Heart right ventricle (tissue), 16 donors: ENCODE measurements around the gene HOXB4. TPM values are rescaled to one million over a fixed set of nuclear protein-coding genes. Genes with fewer than 3 reads are reported as not detected.

ENCODE experiments used
- ATAC-seq, 8 donors: fragments of 200-7000 bp; cut with Tn5 transposase; one replicate each; pipeline ENCODE4 v1.9.1; 2020; ENCODE audit warnings: mild to moderate bottlenecking in 8 of 8, moderate library complexity in 8 of 8, moderate number of reproducible peaks in 1 of 8
- DNase-seq, 2 donors: peaks; one replicate each; pipeline ENCODE4 v3.0.0-alpha.2; 2020
- H3K27ac ChIP-seq, 10 donors: fragments of 200-600 bp; sonication (generic) in 2 of 10; one replicate each; pipeline versions ENCODE4 v1.5.0 to v1.8.0; 2020 to 2022; ENCODE audit warnings: mild to moderate bottlenecking in 3 of 10
- H3K27me3 ChIP-seq, 7 donors: fragments of 200-600 bp; one replicate each; pipeline ENCODE4 v1.8.0; 2021 to 2022; ENCODE audit warnings: mild to moderate bottlenecking in 2 of 7
- H3K36me3 ChIP-seq, 9 donors: fragments of 200-600 bp; sonication (generic) in 1 of 9; one replicate each; pipeline versions ENCODE4 v1.5.0 to v1.8.0; 2020 to 2022; ENCODE audit warnings: mild to moderate bottlenecking in 2 of 9
- H3K4me1 ChIP-seq, 9 donors: fragments of 200-600 bp; sonication (generic) in 1 of 9; one replicate each; pipeline versions ENCODE4 v1.5.0 to v1.8.0; 2020 to 2022; ENCODE audit warnings: mild to moderate bottlenecking in 4 of 9
- H3K4me3 ChIP-seq, 10 donors: fragments of 200-600 bp; sonication (generic) in 2 of 10; one replicate each; pipeline versions ENCODE4 v1.5.0 to v1.8.0; 2020 to 2022; ENCODE audit warnings: mild to moderate bottlenecking in 7 of 10, moderate library complexity in 2 of 10
- H3K9me3 ChIP-seq, 11 donors: fragments of 200-600 bp in 10 of 11; sonication (generic) in 2 of 11; one replicate each; pipeline versions ENCODE4 v1.5.0 to v1.8.0; 2013 to 2022; ENCODE audit warnings: mild to moderate bottlenecking in 2 of 11, control low read depth in 1 of 11, moderate library complexity in 1 of 11
- WGBS, 2 donors: extraction: QIAGEN DNeasy Blood & Tissue Kit; methylation state at CpG; one replicate each; pipeline ENCODE4 v1.1.7; 2013; ENCODE audit warnings: inconsistent platforms in 1 of 2; 5-methylcytosine and 5-hydroxymethylcytosine counted together
- intact Hi-C, 10 donors: fragments of 100-400 bp; cut with DNase I; formaldehyde crosslinking; loops; one replicate each; pipeline versions ENCODE4 v1.11.1 to v1.14.2; 2022
- polyA plus RNA-seq, 2 donors: library from polyadenylated mRNA; stranded (reverse); fragments of 200-250 nt; gene quantifications; one replicate each; pipeline ENCODE4 v1.2.3, GENCODE V29; 2013
- total RNA-seq, 10 donors: library from RNA; stranded (reverse); fragmentation: NEBNext Ultra II Directional in 3 of 10; extraction: Animal tissue kit (Norgen Biotek cat#: 25700) in 3 of 10; gene quantifications; one replicate each; pipeline versions ENCODE4 v1.2.1 to v1.2.4, GENCODE V29; 2021 to 2023
- TF ChIP-seq, protein P1 (sequence below), 9 donors: fragments of 200-600 bp; sonication (generic) in 2 of 9; IDR thresholded peaks; one replicate each; pipeline versions ENCODE4 v1.5.0 to v1.8.0; 2021 to 2022; ENCODE audit warnings: antibody characterized with exemption in 9 of 9, mild to moderate bottlenecking in 5 of 9, moderate library complexity in 1 of 9
- donor health status: Arrhythmogenic right ventricular cardiomyopathy.
- donor health status: ischemic (EF 13 %, LVEDD 7.1; RV severe dilation, severe dysfunction).
- donor health status: healthy with polysubstance abuse.
- donor health status: DM: no; HTN: yes; CAD: no.
- donor health status: DM: no; HTN: no; CAD: no.
- donor health status: ischemic (EF 25% LVEDD 6.9; RV normal size, moderate dysfunction).
- donor health status: ischemic (EF 25% LVEDD 5.7; RV mildly dilated, moderate dysfunction).
- donor health status: healthy.
- donor health status: DM: yes; HTN: yes; CAD: no.
- donor health status: Ischemic cardiomyopathy.
- donor health status: ischemic (EF 35%, LVEDD 5.7; RV mildly dilated, moderate dysfunction).
- donor health status: nonischemic (EF 11% LVEDD 7.7; RV severe dilation, severe dysfunction).
- donor health status: DM: yes; HTN: yes; CAD: no.
- donor health status: PGD.
- donor health status: ischemic (EF 29% LVEDD 5.4; RV normal size, mild dysfunction).
- donor health status: nonischemic (EF 23%, LVEDD 6.1; RV moderate dilation, normal function).

HOXB4 gene
- total and polyA plus RNA-seq, 12 donors, result 0.14 to 1.6 (median 0.32) TPM; not detected in 1

DNA sequence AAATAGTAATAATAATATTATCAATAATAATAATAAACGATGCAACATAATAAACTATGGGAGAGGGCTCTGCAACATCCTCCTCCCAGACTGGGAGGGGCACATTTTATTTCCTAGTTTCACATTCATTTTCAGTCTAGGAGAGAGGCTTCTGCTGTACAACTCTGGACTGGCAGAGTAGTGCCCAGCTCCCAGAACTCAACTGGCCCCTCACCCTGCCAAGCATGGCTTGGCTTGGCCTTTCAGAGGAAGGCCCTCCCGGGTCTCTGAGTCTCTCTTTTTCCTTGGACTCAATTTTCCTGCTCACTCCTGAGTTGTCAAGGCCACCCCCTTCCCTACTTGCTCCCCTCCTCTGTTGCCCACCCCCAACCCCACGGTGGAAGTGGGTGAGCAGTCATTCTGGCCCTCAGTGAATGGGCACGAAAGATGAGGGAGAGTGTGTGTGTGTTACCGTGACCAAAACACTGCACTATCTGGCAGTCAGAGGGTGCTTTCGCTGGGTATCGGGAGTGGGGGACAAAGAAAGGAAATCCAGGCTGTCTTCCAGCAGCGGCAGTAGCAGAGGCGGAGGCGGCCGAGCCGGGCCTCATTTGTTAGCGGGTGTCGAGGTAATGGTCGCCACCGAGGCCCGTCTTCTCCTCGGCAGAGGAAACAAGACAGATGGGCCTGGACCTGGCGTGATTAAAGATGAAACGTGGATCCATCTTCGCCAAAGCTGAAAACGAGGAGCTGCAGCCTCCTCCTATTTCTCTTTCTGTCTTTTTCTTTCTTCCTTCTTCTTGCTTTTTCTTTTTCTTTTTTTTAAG, 2.3 kb downstream of the HOXB4 start:
- H3K4me3 ChIP-seq, result peak overlapping the region in 5 of 10 donors; percentile 4 to 61 (median 39)
- peaks cover 66 to 100% (median 100%) of the 10 kb centered on the region in 7 donors for H3K27me3 ChIP-seq
- no peaks in the 10 kb centered on the region for H3K9me3 ChIP-seq
- TF ChIP-seq, protein P1, sequence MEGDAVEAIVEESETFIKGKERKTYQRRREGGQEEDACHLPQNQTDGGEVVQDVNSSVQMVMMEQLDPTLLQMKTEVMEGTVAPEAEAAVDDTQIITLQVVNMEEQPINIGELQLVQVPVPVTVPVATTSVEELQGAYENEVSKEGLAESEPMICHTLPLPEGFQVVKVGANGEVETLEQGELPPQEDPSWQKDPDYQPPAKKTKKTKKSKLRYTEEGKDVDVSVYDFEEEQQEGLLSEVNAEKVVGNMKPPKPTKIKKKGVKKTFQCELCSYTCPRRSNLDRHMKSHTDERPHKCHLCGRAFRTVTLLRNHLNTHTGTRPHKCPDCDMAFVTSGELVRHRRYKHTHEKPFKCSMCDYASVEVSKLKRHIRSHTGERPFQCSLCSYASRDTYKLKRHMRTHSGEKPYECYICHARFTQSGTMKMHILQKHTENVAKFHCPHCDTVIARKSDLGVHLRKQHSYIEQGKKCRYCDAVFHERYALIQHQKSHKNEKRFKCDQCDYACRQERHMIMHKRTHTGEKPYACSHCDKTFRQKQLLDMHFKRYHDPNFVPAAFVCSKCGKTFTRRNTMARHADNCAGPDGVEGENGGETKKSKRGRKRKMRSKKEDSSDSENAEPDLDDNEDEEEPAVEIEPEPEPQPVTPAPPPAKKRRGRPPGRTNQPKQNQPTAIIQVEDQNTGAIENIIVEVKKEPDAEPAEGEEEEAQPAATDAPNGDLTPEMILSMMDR (IDR thresholded peaks at IDR 0.05), result no peak
- intact Hi-C loops, result loop anchor here in 2 of 10 donors (5.0 kb wide), 1 partner anchor 34 kb away; no protein-coding TSS in a partner anchor
- H3K36me3 ChIP-seq, result no peaks in the 10 kb centered on the region
- H3K27ac ChIP-seq, result peak overlapping the region in 3 of 10 donors; percentile 14 to 83 (median 58)
- peaks cover 0 to 41% (median 7%) of the 10 kb centered on the region in 9 donors for H3K4me1 ChIP-seq
- DNase-seq (no peak), ATAC-seq (no peak)
- 16 to 20% methylated on average over 22 of the region's 22 CpGs for WGBS, 2 donors

DNA sequence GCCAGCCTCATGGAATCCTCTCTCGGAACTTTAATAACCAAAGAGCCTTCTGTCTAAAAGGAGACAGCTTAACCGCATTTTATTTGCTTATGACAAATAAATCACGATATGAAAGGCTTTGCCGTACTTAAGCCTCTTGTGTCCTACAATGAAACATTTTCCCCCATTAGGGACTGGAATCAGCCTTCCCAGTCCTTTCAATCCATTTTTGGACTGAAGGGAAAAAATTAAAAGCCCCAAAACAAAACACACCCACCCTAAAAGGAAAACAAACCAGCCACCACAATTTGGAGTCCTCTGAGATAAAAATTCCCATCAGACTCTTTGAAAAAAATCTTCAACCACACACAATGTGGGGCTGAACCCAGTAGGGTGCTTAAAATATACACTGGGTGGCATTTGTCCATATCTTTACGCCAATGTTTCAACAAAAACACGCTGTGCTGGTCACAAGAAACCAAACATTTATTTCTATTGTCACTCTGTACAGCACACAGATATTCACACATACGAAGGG, 3.0 kb downstream of the HOXB4 start:
- intact Hi-C loops, result loop anchor here in 2 of 10 donors (5.0 kb wide), 1 partner anchor 33 kb away; no protein-coding TSS in a partner anchor
- Histone ChIP-seq H3K36me3 (no peaks in the 10 kb centered on the region), H3K4me1 (peaks cover 0 to 41% (median 7%) of the 10 kb centered on the region in 9 donors), H3K4me3 (no peak overlapping the region), H3K27ac (no peak overlapping the region), H3K27me3 (peaks cover 59 to 100% (median 100%) of the 10 kb centered on the region in 7 donors), H3K9me3 (no peaks in the 10 kb centered on the region)
- 42 to 50% methylated on average over 7 of the region's 7 CpGs for WGBS, 2 donors
- ATAC-seq, result no peak
- DNase-seq, result no peak
- TF ChIP-seq, protein P1 (IDR thresholded peaks at IDR 0.05), result no peak

DNA sequence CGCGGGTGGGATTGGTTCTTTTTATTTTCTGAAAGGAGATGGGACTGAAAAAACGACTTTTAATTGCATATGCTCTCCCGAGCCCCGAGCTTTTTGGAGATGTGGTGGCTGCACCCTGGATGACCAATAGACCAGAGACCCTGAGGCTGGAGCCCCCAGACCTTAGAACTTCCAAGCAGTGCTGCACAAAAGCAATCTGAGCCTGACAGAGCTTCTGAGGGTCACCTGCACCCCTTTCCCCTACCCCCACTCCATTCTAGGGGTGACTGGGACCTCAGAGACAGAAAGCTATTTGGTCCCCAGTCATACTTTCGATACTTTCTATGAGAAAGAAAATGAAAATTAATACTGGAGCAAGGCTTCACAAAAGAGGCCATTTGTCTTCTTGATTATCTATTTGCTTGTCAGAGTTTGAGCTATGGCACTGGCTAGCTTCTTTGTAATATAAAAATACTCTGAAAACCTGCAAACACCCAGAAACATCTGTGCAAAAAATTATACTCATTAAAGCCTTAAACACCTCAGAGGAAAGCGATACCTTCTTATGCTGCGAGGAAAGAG, 3.6 kb downstream of the HOXB4 start:
- ATAC-seq, result no peak
- H3K4me3 ChIP-seq, result no peak overlapping the region
- intact Hi-C loops, result loop anchor here in 2 of 10 donors (5.0 kb wide), 1 partner anchor 32 kb away; no protein-coding TSS in a partner anchor
- H3K9me3 ChIP-seq, result no peaks in the 10 kb centered on the region
- DNase-seq, result no peak
- TF ChIP-seq, protein P1 (IDR thresholded peaks at IDR 0.05), result no peak
- peaks cover 55 to 100% (median 100%) of the 10 kb centered on the region in 7 donors for H3K27me3 ChIP-seq
- H3K27ac ChIP-seq, result no peak overlapping the region
- peaks cover 0 to 38% (median 7%) of the 10 kb centered on the region in 9 donors for H3K4me1 ChIP-seq
- 39 to 47% methylated on average over 8 of the region's 8 CpGs for WGBS, 2 donors
- no peaks in the 10 kb centered on the region for H3K36me3 ChIP-seq

DNA sequence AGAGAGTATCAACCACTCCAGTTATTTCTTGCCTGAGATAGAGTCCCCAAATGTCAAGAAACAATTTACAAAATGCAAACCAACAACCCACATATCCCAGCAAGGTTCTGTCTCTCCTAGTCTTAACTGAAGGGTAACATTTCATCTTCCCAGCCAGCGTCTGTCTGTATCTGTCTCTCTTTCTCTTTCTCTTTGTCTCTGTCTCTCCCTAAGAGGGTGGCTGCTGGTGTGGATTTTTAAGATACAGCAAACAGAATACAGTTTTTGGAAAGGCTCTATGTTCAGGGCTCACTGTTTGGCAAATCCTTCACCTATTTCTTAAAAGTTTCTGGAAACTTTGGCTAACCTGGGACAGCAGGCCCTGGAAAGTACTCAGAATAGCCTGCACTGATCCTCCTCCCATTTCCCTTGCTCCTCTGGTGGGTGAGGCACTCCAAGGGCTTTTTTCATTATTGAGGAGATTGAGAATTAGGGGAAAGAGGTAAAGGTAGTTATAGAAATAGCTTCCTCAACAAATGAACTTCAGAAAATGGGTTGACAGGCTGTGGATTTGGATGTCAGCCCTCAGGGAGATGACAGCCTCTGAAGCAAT, 6.2 kb downstream of the HOXB4 start:
- DNase-seq (no peak), ATAC-seq (no peak)
- WGBS, 2 donors, result 76 to 83% methylated on average over 1 of the region's 1 CpG
- no peaks in the 10 kb centered on the region for H3K36me3 ChIP-seq
- peaks cover 0 to 28% (median 8%) of the 10 kb centered on the region in 9 donors for H3K4me1 ChIP-seq
- intact Hi-C loops, result no loop called here
- H3K9me3 ChIP-seq, result no peaks in the 10 kb centered on the region
- H3K27ac ChIP-seq, result no peak overlapping the region
- H3K27me3 ChIP-seq, result peaks cover 37 to 100% (median 100%) of the 10 kb centered on the region in 7 donors
- TF ChIP-seq, protein P1 (IDR thresholded peaks at IDR 0.05), result no peak
- no peak overlapping the region for H3K4me3 ChIP-seq
